Tibial nerve (tissue), 3 donors: ENCODE results near the gene TFIP11.

Experiments used
- CTCF ChIP-seq, 5 experiments: fragments of 200-600 bp in 3 of 5; fragments of 450-650 bp in 2 of 5; sonication (generic) in 3 of 5; IDR thresholded peaks; one replicate each; pipeline ENCODE4 v1.5.1; 2016 to 2019; ENCODE audit warnings: antibody characterized with exemption in 5 of 5, mild to moderate bottlenecking in 3 of 5, moderate library complexity in 2 of 5
- POLR2A ChIP-seq, 2 donors: fragments of 450-650 bp; IDR thresholded peaks; one replicate each; pipeline ENCODE4 v1.6.1; 2017; ENCODE audit warnings: antibody characterized with exemption in 2 of 2, mild to moderate bottlenecking in 2 of 2, moderate library complexity in 2 of 2

DNA sequence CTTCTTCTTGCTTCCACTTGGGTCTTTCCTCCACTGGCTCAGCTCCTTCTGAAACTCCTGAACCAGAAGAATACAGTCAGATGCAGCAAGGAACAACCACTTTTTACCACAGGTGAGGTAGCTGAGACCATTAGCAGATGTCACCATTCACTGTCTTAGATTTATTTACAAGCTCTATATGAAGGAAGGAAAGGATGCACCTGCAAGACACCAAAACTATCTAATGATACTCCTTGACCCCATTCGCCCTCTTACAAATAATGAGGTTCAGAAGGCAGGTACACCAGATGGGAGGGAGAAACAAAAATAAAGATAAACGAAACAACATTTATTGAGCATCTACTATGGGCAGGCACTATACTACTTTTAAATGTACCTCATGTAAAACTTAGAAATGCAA, 10.3 kb downstream of the TFIP11 start:
- TF ChIP-seq CTCF (IDR thresholded peaks at IDR 0.05) (no peak), POLR2A (IDR thresholded peaks at IDR 0.05) (no peak)
